OCI-LY3 (cell line): ENCODE data around the gene FGD2.

Experiments used
- H2AFZ ChIP-seq: fragments of 200-600, 300-600 bp; shearing (Covaris generic); 2 replicates; pipeline ENCODE4 v1.6.0; 2014; ENCODE audit warnings: antibody characterized with exemption, low read depth, low read length
- H3K27ac ChIP-seq: fragments of 200-600, 300-600 bp; sonication (generic); 2 replicates; pipeline ENCODE4 v1.5.1; 2014; ENCODE audit warnings: mild to moderate bottlenecking, low read length, moderate library complexity, mixed read lengths
- H3K27me3 ChIP-seq: fragments of 200-600, 300-600 bp; sonication (generic); 2 replicates; pipeline ENCODE4 v1.6.1; 2014; ENCODE audit warnings: low read depth, low read length, mixed read lengths
- H3K36me3 ChIP-seq: fragments of 200-600, 300-600 bp; sonication (generic); replicated peaks from 2 replicates; pipeline ENCODE3; 2014; ENCODE audit warnings: low read depth, low read length, mixed read lengths
- H3K4me1 ChIP-seq: fragments of 300-600, 200-600 bp; sonication (generic); 2 replicates; pipeline ENCODE4 v1.6.1; 2014; ENCODE audit warnings: low read length, mixed read lengths
- H3K4me2 ChIP-seq: fragments of 200-600, 300-600 bp; sonication (generic); 2 replicates; pipeline ENCODE4 v1.6.1; 2014; ENCODE audit warnings: low read length, mixed read lengths
- H3K4me3 ChIP-seq: fragments of 300-600, 200-600 bp; sonication (generic); 2 replicates; pipeline ENCODE4 v1.5.1; 2014; ENCODE audit warnings: antibody characterized with exemption, mild to moderate bottlenecking, low read length, moderate library complexity
- H3K79me2 ChIP-seq: fragments of 300-600, 200-600 bp; shearing (Covaris generic); 2 replicates; pipeline ENCODE4 v1.6.1; 2014; ENCODE audit warnings: mild to moderate bottlenecking, low read length, mixed read lengths
- H3K9ac ChIP-seq: fragments of 300-600, 200-600 bp; shearing (Covaris generic); 2 replicates; pipeline ENCODE4 v1.6.0; 2014; ENCODE audit warnings: mild to moderate bottlenecking, low read length, moderate library complexity
- H3K9me3 ChIP-seq: fragments of 200-600, 300-600 bp; shearing (Covaris generic); 2 replicates; pipeline ENCODE4 v1.6.1; 2014; ENCODE audit warnings: low read length, mixed read lengths; ENCODE audit not compliant: insufficient read depth
- H4K20me1 ChIP-seq: fragments of 200-600, 300-600 bp; sonication (generic); 2 replicates; pipeline ENCODE4 v1.6.1; 2016; ENCODE audit warnings: low read length, mixed read lengths; ENCODE audit not compliant: insufficient read depth
- CTCF ChIP-seq: fragments of 200-600, 300-600 bp; sonication (generic); IDR thresholded peaks from 2 replicates; pipeline ENCODE4 v1.5.1; 2014; ENCODE audit warnings: antibody characterized with exemption, low read length, low read depth
- EZH2phosphoT487 ChIP-seq: fragments of 200-600 bp; shearing (Covaris generic); IDR thresholded peaks from 2 replicates; pipeline ENCODE4 v1.6.1; 2018; ENCODE audit warnings: antibody characterized with exemption, mixed run types, low read depth

FGD2 gene

GRCh38 chr6:36984581-36985416 lies 20.7 kb upstream of the FGD2 start:
- TF ChIP-seq EZH2phosphoT487 (no peak), CTCF (no peak)
- H3K79me2 ChIP-seq, result peaks cover 64% of the 10 kb centered on the region
- H3K4me2 ChIP-seq, result peak overlapping the region; percentile 86
- H4K20me1 ChIP-seq, result peaks cover 47% of the 10 kb centered on the region
- H2AFZ ChIP-seq, result no peak overlapping the region
- peaks cover 3% of the 10 kb centered on the region for H3K36me3 ChIP-seq
- H3K9me3 ChIP-seq, result no peaks in the 10 kb centered on the region
- H3K9ac ChIP-seq, result peak overlapping the region; percentile 82
- peaks cover 7% of the 10 kb centered on the region; the same call in 1 of the 2 replicates for H3K27me3 ChIP-seq
- H3K4me1 ChIP-seq, result peaks cover 22% of the 10 kb centered on the region
- H3K4me3 ChIP-seq, result peak overlapping the region; percentile 90
- H3K27ac ChIP-seq, result peak overlapping the region; percentile 14; the same call in 1 of the 2 replicates

- Histone ChIP-seq H2AFZ (no peak overlapping the region), H3K9ac (peak overlapping the region; percentile 82), H3K79me2 (peaks cover 58% of the 10 kb centered on the region)
Measured at GRCh38 chr6:36985417-36985807, 20.0 kb upstream of the FGD2 start.

DNA sequence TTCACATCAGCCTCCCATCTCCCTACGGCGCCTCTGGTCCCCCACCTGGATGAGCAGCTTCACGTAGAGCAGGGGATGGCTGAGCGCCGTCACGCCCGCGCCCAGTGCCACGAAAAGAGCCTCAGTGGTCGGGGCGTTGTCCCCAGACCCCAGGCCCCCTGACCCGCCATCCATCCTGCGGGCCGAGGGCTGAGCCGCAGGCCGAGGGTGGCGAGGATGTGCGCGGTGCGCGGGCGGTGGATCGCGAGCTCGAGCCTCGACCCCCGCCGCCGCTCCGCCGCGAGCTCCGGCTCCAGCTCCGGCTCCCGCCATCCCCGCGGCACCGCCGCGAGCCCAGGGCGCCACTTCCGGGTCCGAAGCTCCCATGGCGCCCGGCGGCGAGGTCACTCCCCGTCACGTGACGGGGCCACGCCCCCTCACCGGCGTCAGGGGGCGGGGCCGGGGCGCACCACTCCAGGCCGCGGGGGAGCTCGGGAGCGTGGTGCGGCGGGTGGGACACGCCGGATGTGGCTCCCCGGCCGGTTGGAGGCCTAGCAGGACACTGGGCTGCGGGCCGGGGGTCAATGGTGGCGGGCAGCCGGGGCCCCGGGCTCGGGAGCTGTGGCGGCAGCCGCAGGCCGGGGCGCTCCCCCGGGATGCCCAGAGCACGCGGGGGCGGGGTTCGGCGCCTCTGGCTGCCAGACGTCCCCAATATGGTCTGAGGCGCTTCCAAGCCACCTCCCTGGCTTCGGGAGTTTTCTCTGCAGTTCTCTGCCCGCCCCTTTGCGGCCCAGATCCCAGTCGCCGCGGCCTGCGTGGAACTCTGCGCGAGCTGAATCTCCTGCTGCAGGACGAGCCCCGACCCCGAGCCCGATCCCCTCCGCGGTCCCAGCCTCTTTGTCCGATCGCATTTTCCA lies 19.4 kb upstream of the FGD2 start, which contains the start of gene MTCH1:
TSS of gene MTCH1 (minus strand) at position 389 of the 896 bp plus-strand sequence. CDS start at position 366, 23 bp downstream.
- Histone ChIP-seq H3K36me3 (no peaks in the 10 kb centered on the region), H3K79me2 (peaks cover 51% of the 10 kb centered on the region), H3K4me2 (peak within 1 kb of the TSS; percentile 91), H3K27me3 (peaks cover 13% of the 10 kb centered on the region), H3K9me3 (no peaks in the 10 kb centered on the region), H3K27ac (peak within 1 kb of the TSS; percentile 47), H2AFZ (peak within 1 kb of the TSS; percentile 49; the same call in 1 of the 2 replicates), H3K4me3 (peak within 1 kb of the TSS; percentile 90), H3K9ac (peak within 1 kb of the TSS; percentile 82), H3K4me1 (peaks cover 22% of the 10 kb centered on the region), H4K20me1 (peaks cover 34% of the 10 kb centered on the region)
- no peak for TF ChIP-seq EZH2phosphoT487
- TF ChIP-seq CTCF, result no peak

More at GRCh38 chr6:36985417-36985807, 20.0 kb upstream of the FGD2 start:
- TF ChIP-seq EZH2phosphoT487, result no peak
- TF ChIP-seq CTCF, result no peak
- Histone ChIP-seq H3K9me3 (no peaks in the 10 kb centered on the region), H4K20me1 (peaks cover 40% of the 10 kb centered on the region), H3K27ac (peak overlapping the region; percentile 16), H3K36me3 (peaks cover 2% of the 10 kb centered on the region), H3K27me3 (peaks cover 7% of the 10 kb centered on the region; the same call in 1 of the 2 replicates), H3K4me1 (peaks cover 22% of the 10 kb centered on the region), H3K4me2 (peak overlapping the region; percentile 86), H3K4me3 (peak overlapping the region; percentile 90)

- Histone ChIP-seq H3K27ac (peak overlapping the region; percentile 47), H3K79me2 (peaks cover 45% of the 10 kb centered on the region), H3K27me3 (peaks cover 13% of the 10 kb centered on the region), H3K36me3 (no peaks in the 10 kb centered on the region), H3K4me2 (peak overlapping the region; percentile 91), H2AFZ (peak overlapping the region; percentile 49; the same call in 1 of the 2 replicates), H4K20me1 (peaks cover 28% of the 10 kb centered on the region), H3K9me3 (no peaks in the 10 kb centered on the region), H3K4me1 (peaks cover 22% of the 10 kb centered on the region), H3K4me3 (peak overlapping the region; percentile 90), H3K9ac (peak overlapping the region; percentile 82)
- TF ChIP-seq EZH2phosphoT487 (no peak), CTCF (no peak)
Measured at GRCh38 chr6:36986704-36987047, 18.8 kb upstream of the FGD2 start.
